ENCODE data around the gene PRPF6.

GRCh38 chr20:63946986-63947637 lies 33.8 kb upstream of the PRPF6 start:
- TF ChIP-seq, protein P1, sequence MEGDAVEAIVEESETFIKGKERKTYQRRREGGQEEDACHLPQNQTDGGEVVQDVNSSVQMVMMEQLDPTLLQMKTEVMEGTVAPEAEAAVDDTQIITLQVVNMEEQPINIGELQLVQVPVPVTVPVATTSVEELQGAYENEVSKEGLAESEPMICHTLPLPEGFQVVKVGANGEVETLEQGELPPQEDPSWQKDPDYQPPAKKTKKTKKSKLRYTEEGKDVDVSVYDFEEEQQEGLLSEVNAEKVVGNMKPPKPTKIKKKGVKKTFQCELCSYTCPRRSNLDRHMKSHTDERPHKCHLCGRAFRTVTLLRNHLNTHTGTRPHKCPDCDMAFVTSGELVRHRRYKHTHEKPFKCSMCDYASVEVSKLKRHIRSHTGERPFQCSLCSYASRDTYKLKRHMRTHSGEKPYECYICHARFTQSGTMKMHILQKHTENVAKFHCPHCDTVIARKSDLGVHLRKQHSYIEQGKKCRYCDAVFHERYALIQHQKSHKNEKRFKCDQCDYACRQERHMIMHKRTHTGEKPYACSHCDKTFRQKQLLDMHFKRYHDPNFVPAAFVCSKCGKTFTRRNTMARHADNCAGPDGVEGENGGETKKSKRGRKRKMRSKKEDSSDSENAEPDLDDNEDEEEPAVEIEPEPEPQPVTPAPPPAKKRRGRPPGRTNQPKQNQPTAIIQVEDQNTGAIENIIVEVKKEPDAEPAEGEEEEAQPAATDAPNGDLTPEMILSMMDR (IDR thresholded peaks at IDR 0.05): no peak
- no peak for TF ChIP-seq POLR2A (IDR thresholded peaks at IDR 0.05)

Measured in suprapubic skin (tissue), 3 donors.